H1 (cell line): ENCODE measurements around the gene UBE2V1. TPM values are rescaled to one million over a fixed set of nuclear protein-coding genes. Genes with fewer than 3 reads are reported as not detected.

Experiments used
- CTCF ChIA-PET: fragments of 300-600 bp; sonication (Branson Sonifier 250); formaldehyde crosslinking; loops from one replicate; lab custom pipeline; 2021; ENCODE audit not compliant: partially characterized antibody; lab: Charles Lee
- POLR2A ChIA-PET: fragments of 300-600 bp; sonication (Branson Sonifier 250); formaldehyde crosslinking; loops from one replicate; lab custom pipeline; 2021; ENCODE audit warnings: inconsistent platforms; ENCODE audit not compliant: partially characterized antibody; lab: Charles Lee
- DNase-seq, 2 experiments: peaks; one replicate each; pipeline versions ENCODE4 v3.0.0 to v3.0.0-alpha.2; 2010 to 2022; ENCODE audit warnings: low spot score in 2 of 2, low read depth in 1 of 2, mixed read lengths in 1 of 2
- FAIRE-seq: peaks from 2 replicates; lab custom pipeline; 2011; peaks lifted over from hg19 to GRCh38; lab: Jason Lieb, UNC
- H2AFZ ChIP-seq: 2 replicates; pipeline ENCODE4 v1.8.1; 2012; ENCODE audit warnings: low read length, inconsistent platforms
- H2AK5ac ChIP-seq: 2 replicates; pipeline ENCODE4 v1.6.1; 2013; ENCODE audit warnings: low read depth, low read length
- H2BK120ac ChIP-seq: replicated peaks from 2 replicates; pipeline ENCODE3; 2013; ENCODE audit warnings: low read depth, low read length, inconsistent platforms
- H2BK12ac ChIP-seq: 2 replicates; pipeline ENCODE4 v1.6.1; 2013; ENCODE audit warnings: low read depth, low read length
- H2BK15ac ChIP-seq: 2 replicates; pipeline ENCODE4 v1.6.1; 2013; ENCODE audit warnings: low read length
- H2BK20ac ChIP-seq: 2 replicates; pipeline ENCODE4 v1.6.1; 2013; ENCODE audit warnings: low read length
- H2BK5ac ChIP-seq: 2 replicates; pipeline ENCODE4 v1.6.1; 2013; ENCODE audit warnings: low read depth, low read length
- H3K14ac ChIP-seq: 2 replicates; pipeline ENCODE4 v1.6.1; 2013; ENCODE audit warnings: inconsistent platforms; ENCODE audit not compliant: insufficient read length
- H3K18ac ChIP-seq: 2 replicates; pipeline ENCODE4 v1.6.1; 2013; ENCODE audit warnings: low read length; ENCODE audit errors: extremely low read depth
- H3K23ac ChIP-seq: 2 replicates; pipeline ENCODE4 v1.6.1; 2013; ENCODE audit warnings: inconsistent platforms; ENCODE audit not compliant: insufficient read length
- H3K23me2 ChIP-seq: 2 replicates; pipeline ENCODE4 v1.6.1; 2013; ENCODE audit warnings: low read depth, low read length
- H3K27ac ChIP-seq: 2 replicates; pipeline ENCODE4 v1.6.1; 2011; ENCODE audit warnings: low read depth, low read length, inconsistent platforms
- H3K27me3 ChIP-seq, 4 experiments: replicated peaks in 1 of 4; 1 replicate in 1 of 4; 2 replicates in 3 of 4; pipeline versions ENCODE4 v1.6.1 to v1.8.1; 2011 to 2013; ENCODE audit warnings: low read length in 3 of 4, mild to moderate bottlenecking in 3 of 4, inconsistent platforms in 2 of 4, mixed read lengths in 2 of 4, moderate library complexity in 1 of 4; ENCODE audit not compliant: control insufficient read depth in 3 of 4, insufficient read depth in 3 of 4; ENCODE audit errors: extremely low read depth in 1 of 4
- H3K36me3 ChIP-seq, 4 experiments: 2 replicates each; pipeline versions ENCODE4 v1.6.1 to v1.8.1; 2011 to 2013; ENCODE audit warnings: mild to moderate bottlenecking in 4 of 4, low read length in 3 of 4, moderate library complexity in 2 of 4, control low read depth in 1 of 4, inconsistent platforms in 1 of 4; ENCODE audit not compliant: insufficient read depth in 4 of 4, control insufficient read depth in 2 of 4
- H3K4ac ChIP-seq: replicated peaks from 2 replicates; pipeline ENCODE3; 2013; ENCODE audit warnings: low read length, low read depth, mixed read lengths, inconsistent platforms; ENCODE audit not compliant: insufficient read length
- H3K4me1 ChIP-seq, 4 experiments: replicated peaks in 1 of 4; 1 replicate in 1 of 4; 2 replicates in 3 of 4; pipeline versions ENCODE4 v1.6.1 to v1.8.1; 2011 to 2013; ENCODE audit warnings: low read length in 3 of 4, inconsistent platforms in 2 of 4, mixed read lengths in 1 of 4; ENCODE audit not compliant: insufficient read depth in 4 of 4, control insufficient read depth in 3 of 4
- H3K4me2 ChIP-seq, 2 experiments: 2 replicates each; pipeline versions ENCODE4 v1.6.1 to v1.8.1; 2011 to 2013; ENCODE audit warnings: low read depth in 2 of 2, low read length in 2 of 2, control low read depth in 1 of 2, inconsistent platforms in 1 of 2, mild to moderate bottlenecking in 1 of 2; ENCODE audit not compliant: insufficient read depth in 1 of 2
- H3K4me3 ChIP-seq, 4 experiments: fragments of 200-600, 300-600 bp in 1 of 4; sonication (generic), shearing (Covaris generic), sonication (Bioruptor Twin) in 1 of 4; 2 replicates each; pipeline versions ENCODE4 v1.5.1 to v1.8.1; 2011 to 2016; ENCODE audit warnings: low read length in 4 of 4, low read depth in 3 of 4, control low read depth in 2 of 4, inconsistent platforms in 2 of 4, mild to moderate bottlenecking in 2 of 4, mixed read lengths in 1 of 4, moderate library complexity in 1 of 4; ENCODE audit not compliant: insufficient read depth in 2 of 4; ENCODE audit errors: extremely low read depth in 1 of 4
- H3K56ac ChIP-seq: replicated peaks from 2 replicates; pipeline ENCODE3; 2013; ENCODE audit warnings: low read depth, mild to moderate bottlenecking, mixed read lengths, low read length, inconsistent platforms; ENCODE audit not compliant: insufficient read length
- H3K79me1 ChIP-seq: 2 replicates; pipeline ENCODE4 v1.6.1; 2013; ENCODE audit warnings: low read depth, low read length, control low read depth
- H3K79me2 ChIP-seq, 2 experiments: 2 replicates each; pipeline versions ENCODE4 v1.6.1 to v1.8.1; 2012 to 2013; ENCODE audit warnings: low read length in 2 of 2, mild to moderate bottlenecking in 2 of 2, inconsistent platforms in 1 of 2; ENCODE audit not compliant: insufficient read depth in 2 of 2, control insufficient read depth in 1 of 2
- H3K9ac ChIP-seq, 4 experiments: replicated peaks in 1 of 4; 1 replicate in 1 of 4; 2 replicates in 3 of 4; pipeline versions ENCODE4 v1.6.1 to v1.8.1; 2011 to 2013; ENCODE audit warnings: low read depth in 3 of 4, low read length in 3 of 4, control low read depth in 2 of 4, mild to moderate bottlenecking in 2 of 4, moderate library complexity in 2 of 4, inconsistent platforms in 1 of 4; ENCODE audit errors: extremely low read depth in 1 of 4
- H3K9me3 ChIP-seq, 2 experiments: 2 replicates each; pipeline versions ENCODE4 v1.6.1 to v1.8.1; 2012 to 2013; ENCODE audit warnings: mild to moderate bottlenecking in 2 of 2, moderate library complexity in 2 of 2, control low read depth in 1 of 2, inconsistent platforms in 1 of 2, low read depth in 1 of 2, low read length in 1 of 2, mixed read lengths in 1 of 2; ENCODE audit not compliant: insufficient read depth in 2 of 2
- H4K20me1 ChIP-seq, 2 experiments: replicated peaks in 1 of 2; 2 replicates each; pipeline versions ENCODE3 to v1.8.1; 2011 to 2013; ENCODE audit warnings: inconsistent platforms in 2 of 2, low read length in 2 of 2, mild to moderate bottlenecking in 1 of 2; ENCODE audit not compliant: insufficient read depth in 2 of 2, control insufficient read depth in 1 of 2
- H4K5ac ChIP-seq: 2 replicates; pipeline ENCODE4 v1.6.1; 2013; ENCODE audit warnings: low read length, low read depth, mixed read lengths, inconsistent platforms; ENCODE audit not compliant: insufficient read length
- H4K8ac ChIP-seq: 2 replicates; pipeline ENCODE4 v1.8.0; 2013; ENCODE audit warnings: mild to moderate bottlenecking, moderate library complexity, low read length, inconsistent platforms; ENCODE audit not compliant: insufficient read depth; ENCODE audit errors: extremely low read depth
- H4K91ac ChIP-seq: replicated peaks from 2 replicates; pipeline ENCODE3; 2013; ENCODE audit warnings: low read length, mixed read lengths, inconsistent platforms; ENCODE audit not compliant: insufficient read length
- HDAC2 ChIP-seq, 2 experiments: fragments of 300-600 bp in 1 of 2; sonication (generic) in 1 of 2; IDR thresholded peaks; 2 replicates each; pipeline ENCODE4 v1.6.1; 2011 to 2012; ENCODE audit warnings: low read depth in 2 of 2, low read length in 2 of 2, mild to moderate bottlenecking in 2 of 2, moderate library complexity in 2 of 2, borderline replicate concordance in 1 of 2, inconsistent platforms in 1 of 2
- RXRA ChIP-seq: IDR thresholded peaks from 2 replicates; pipeline ENCODE4 v1.6.1; 2011; ENCODE audit warnings: low read depth, mild to moderate bottlenecking, low read length, moderate library complexity; ENCODE audit not compliant: insufficient read depth
- SAP30 ChIP-seq: fragments of 300-600 bp; sonication (generic); IDR thresholded peaks from 2 replicates; pipeline ENCODE4 v1.7.1; 2012; ENCODE audit warnings: low read length, moderate library complexity, mild to moderate bottlenecking, inconsistent platforms; ENCODE audit not compliant: insufficient read depth, insufficient replicate concordance
- WGBS, 2 experiments: shearing (Covaris generic) in 1 of 2; methylation state at CpG; one replicate each; pipeline versions ENCODE4 v1.1.6 to v1.1.7; 2013 to 2015; ENCODE audit warnings: low lambda C conversion rate in 2 of 2, mixed read lengths in 2 of 2, inconsistent platforms in 1 of 2, low coverage in 1 of 2, missing lambda C conversion rate in 1 of 2; ENCODE audit not compliant: insufficient replicate concordance in 2 of 2, insufficient coverage in 1 of 2, insufficient read length in 1 of 2; ENCODE audit errors: extremely low coverage in 1 of 2, missing lambda C conversion rate in 1 of 2; 5-methylcytosine and 5-hydroxymethylcytosine counted together
- polyA plus RNA-seq, 7 experiments: library from polyadenylated mRNA; depleted of rRNA in 3 of 7; stranded (reverse) in 5 of 7; unstranded in 2 of 7; fragments of >200 nt in 5 of 7; fragments of 200-250 nt in 2 of 7; gene quantifications; 1 replicate in 5 of 7; 2 replicates in 1 of 7; 4 replicates in 1 of 7; pipeline versions ENCODE4 v1.2.1 to v1.2.3, GENCODE V29; 2011 to 2013; ENCODE audit warnings: missing spikeins in 2 of 7, mixed read lengths in 2 of 7
- total RNA-seq: library from RNA; stranded (reverse); fragmentation: NEBNext Ultra II Directional; extraction: Animal tissue kit (Norgen Biotek cat#: 25700); gene quantifications from 2 replicates; pipeline ENCODE4 v1.2.1, GENCODE V29; 2021

Gene UBE2V1
- total and polyA plus RNA-seq, 2 of the 8 experiments (the other 6 are each of a cell fraction or from before 2014, with no cell fraction given): 141 to 184 TPM

- Histone ChIP-seq H3K27ac (no peak overlapping the region), H2BK120ac (no peak overlapping the region), H3K14ac (no peak overlapping the region), H3K4me1 (peaks cover 0 to 5% (median 2%) of the 10 kb centered on the region in 4 experiments; a peak in 3 of 7 replicates), H2BK5ac (no peak overlapping the region), H3K4me2 (no peak overlapping the region), H3K27me3 (peaks cover 0 to 2% (median 0%) of the 10 kb centered on the region in 4 experiments; a peak in 1 of 7 replicates), H3K23ac (no peak overlapping the region), H2BK12ac (no peak overlapping the region), H3K4me3 (no peak overlapping the region), H3K9me3 (no peaks in the 10 kb centered on the region), H4K20me1 (no peaks in the 10 kb centered on the region), H3K9ac (no peak overlapping the region), H4K5ac (no peak overlapping the region), H2BK20ac (no peak overlapping the region), H4K91ac (no peak overlapping the region), H3K36me3 (no peaks in the 10 kb centered on the region), H2AFZ (no peak overlapping the region), H3K79me1 (no peaks in the 10 kb centered on the region), H2AK5ac (no peak overlapping the region), H2BK15ac (no peak overlapping the region), H3K23me2 (no peaks in the 10 kb centered on the region), H3K79me2 (no peaks in the 10 kb centered on the region), H3K18ac (no peak overlapping the region), H3K4ac (no peak overlapping the region), H3K56ac (no peak overlapping the region), H4K8ac (no peak overlapping the region)
- ChIA-PET POLR2A (no interaction called here), CTCF (interaction anchor here (1.0 kb wide), 1 partner anchor 8 kb away, joined by 3 read pairs; no protein-coding TSS in a partner anchor)
- FAIRE-seq (no peak), DNase-seq (no peak)
- 91% methylated on average over 9 of the region's 9 CpGs; no CpG with 5 or more reads in 1 of the 2 experiments for WGBS, 2 experiments
- TF ChIP-seq HDAC2 (IDR thresholded peaks at IDR 0.05; ENCODE audit: borderline replicate concordance in 1 of 2, low read depth in 2 of 2, low read length in 2 of 2) (no peak), RXRA (no peak), SAP30 (no peak)
Observed at GRCh38 chr20:50056408-50056926, 56.5 kb downstream of the UBE2V1 start.
